ENCODE measurements around the gene SKAP1.

DNA sequence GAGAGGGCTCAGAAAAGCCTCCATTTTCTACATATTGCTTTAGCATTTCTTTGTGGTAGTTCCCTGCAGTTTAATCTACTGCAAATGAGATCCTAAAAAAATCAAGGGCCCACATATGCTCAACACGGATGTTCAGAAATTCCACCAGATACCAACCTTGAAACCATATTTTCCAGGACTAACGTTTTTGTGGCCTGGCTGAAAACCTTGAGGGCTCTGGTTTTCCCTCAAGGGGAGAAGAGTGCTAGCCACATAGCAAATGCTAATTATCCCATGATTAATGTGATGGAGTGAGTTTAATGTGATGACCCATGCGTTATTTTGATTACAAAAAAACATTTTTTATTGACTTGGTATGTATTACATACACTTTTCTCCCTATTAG, 253.6 kb downstream of the SKAP1 start:
- TF ChIP-seq, protein P1, sequence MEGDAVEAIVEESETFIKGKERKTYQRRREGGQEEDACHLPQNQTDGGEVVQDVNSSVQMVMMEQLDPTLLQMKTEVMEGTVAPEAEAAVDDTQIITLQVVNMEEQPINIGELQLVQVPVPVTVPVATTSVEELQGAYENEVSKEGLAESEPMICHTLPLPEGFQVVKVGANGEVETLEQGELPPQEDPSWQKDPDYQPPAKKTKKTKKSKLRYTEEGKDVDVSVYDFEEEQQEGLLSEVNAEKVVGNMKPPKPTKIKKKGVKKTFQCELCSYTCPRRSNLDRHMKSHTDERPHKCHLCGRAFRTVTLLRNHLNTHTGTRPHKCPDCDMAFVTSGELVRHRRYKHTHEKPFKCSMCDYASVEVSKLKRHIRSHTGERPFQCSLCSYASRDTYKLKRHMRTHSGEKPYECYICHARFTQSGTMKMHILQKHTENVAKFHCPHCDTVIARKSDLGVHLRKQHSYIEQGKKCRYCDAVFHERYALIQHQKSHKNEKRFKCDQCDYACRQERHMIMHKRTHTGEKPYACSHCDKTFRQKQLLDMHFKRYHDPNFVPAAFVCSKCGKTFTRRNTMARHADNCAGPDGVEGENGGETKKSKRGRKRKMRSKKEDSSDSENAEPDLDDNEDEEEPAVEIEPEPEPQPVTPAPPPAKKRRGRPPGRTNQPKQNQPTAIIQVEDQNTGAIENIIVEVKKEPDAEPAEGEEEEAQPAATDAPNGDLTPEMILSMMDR (IDR thresholded peaks at IDR 0.05): no peak
- TF ChIP-seq POLR2A (IDR thresholded peaks at IDR 0.05): no peak

Data from upper lobe of left lung (tissue), 4 donors.